Stomach (tissue), 4 donors: Measurements from ENCODE around the gene PRICKLE2.

Source experiments
- EP300 ChIP-seq: sonication (generic); formaldehyde crosslinking; IDR thresholded peaks from one replicate; pipeline ENCODE4 v1.6.1; 2017; ENCODE audit warnings: antibody characterized with exemption
- POLR2A ChIP-seq, 4 donors: fragments of 450-650 bp; IDR thresholded peaks; one replicate each; pipeline ENCODE4 v1.6.1; 2016; ENCODE audit warnings: antibody characterized with exemption in 4 of 4, control low read depth in 2 of 4, mild to moderate bottlenecking in 1 of 4, moderate library complexity in 1 of 4

GRCh38 chr3:64179860-64180259 is 45.4 kb downstream of the PRICKLE2 start:
- no peak for TF ChIP-seq EP300
- TF ChIP-seq POLR2A (IDR thresholded peaks at IDR 0.05): no peak
